ENCODE data around the gene DRAM1.

DNA sequence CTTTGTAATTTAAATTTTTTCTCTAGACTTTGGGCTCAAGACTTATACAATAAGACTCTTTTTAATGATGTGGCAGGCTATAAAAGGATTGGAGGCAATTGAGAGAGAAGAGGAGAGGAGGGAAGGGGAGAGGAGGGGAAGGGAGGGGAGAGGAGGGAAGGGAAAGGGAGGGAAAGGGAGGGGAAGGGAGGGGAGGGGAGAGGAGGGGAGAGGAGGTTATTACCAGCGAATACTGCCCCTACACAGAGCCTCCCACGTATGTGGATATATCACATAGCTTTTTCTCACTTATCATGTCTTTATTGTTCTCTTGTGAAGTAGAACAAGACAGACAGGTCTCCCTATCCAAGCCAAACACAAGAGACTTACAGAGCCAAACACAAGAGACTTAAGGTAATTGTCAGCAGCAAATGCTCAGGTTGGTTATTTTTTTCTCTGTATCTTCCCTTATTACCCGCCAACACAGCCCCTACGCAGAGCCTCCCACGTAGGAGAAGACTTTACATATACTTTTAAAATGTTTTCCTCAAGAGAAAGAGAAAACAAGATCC, 63.1 kb downstream of the DRAM1 start:
- TF ChIP-seq ZBTB21 (CRISPR knock-in tag; IDR thresholded peaks at IDR 0.05; ENCODE audit: borderline replicate concordance), result no peak
- TF ChIP-seq ATF3 (CRISPR knock-in tag; conservative IDR thresholded peaks at IDR 0.05), result no peak
- no peak for TF ChIP-seq NR2C2 (CRISPR knock-in tag; IDR thresholded peaks at IDR 0.05)
- TF ChIP-seq CREM (CRISPR knock-in tag; IDR thresholded peaks at IDR 0.05), result no peak
- TF ChIP-seq, protein P1, sequence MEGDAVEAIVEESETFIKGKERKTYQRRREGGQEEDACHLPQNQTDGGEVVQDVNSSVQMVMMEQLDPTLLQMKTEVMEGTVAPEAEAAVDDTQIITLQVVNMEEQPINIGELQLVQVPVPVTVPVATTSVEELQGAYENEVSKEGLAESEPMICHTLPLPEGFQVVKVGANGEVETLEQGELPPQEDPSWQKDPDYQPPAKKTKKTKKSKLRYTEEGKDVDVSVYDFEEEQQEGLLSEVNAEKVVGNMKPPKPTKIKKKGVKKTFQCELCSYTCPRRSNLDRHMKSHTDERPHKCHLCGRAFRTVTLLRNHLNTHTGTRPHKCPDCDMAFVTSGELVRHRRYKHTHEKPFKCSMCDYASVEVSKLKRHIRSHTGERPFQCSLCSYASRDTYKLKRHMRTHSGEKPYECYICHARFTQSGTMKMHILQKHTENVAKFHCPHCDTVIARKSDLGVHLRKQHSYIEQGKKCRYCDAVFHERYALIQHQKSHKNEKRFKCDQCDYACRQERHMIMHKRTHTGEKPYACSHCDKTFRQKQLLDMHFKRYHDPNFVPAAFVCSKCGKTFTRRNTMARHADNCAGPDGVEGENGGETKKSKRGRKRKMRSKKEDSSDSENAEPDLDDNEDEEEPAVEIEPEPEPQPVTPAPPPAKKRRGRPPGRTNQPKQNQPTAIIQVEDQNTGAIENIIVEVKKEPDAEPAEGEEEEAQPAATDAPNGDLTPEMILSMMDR (IDR thresholded peaks at IDR 0.05), result no peak
- TF ChIP-seq ATF2 (CRISPR knock-in tag; IDR thresholded peaks at IDR 0.05; ENCODE audit: borderline replicate concordance, low read depth), result no peak
- no peak for TF ChIP-seq E2F5 (CRISPR knock-in tag; IDR thresholded peaks at IDR 0.05)
- no peak for TF ChIP-seq ETV6 (CRISPR knock-in tag; IDR thresholded peaks at IDR 0.05)
- TF ChIP-seq NR1H2 (CRISPR knock-in tag; IDR thresholded peaks at IDR 0.05), result no peak
- TF ChIP-seq MYBL2 (CRISPR knock-in tag; IDR thresholded peaks at IDR 0.05), result no peak
- no peak for TF ChIP-seq FOXP4 (CRISPR knock-in tag; IDR thresholded peaks at IDR 0.05)

All from WTC11 (cell line).